ENCODE measurements around the gene GPR137B.
"Not testable (repeated sequence)": the region's sequence is repeated elsewhere in the genome, so short reads cannot be mapped to it uniquely, and the experiment has no call there.

The GPR137B gene

DNA sequence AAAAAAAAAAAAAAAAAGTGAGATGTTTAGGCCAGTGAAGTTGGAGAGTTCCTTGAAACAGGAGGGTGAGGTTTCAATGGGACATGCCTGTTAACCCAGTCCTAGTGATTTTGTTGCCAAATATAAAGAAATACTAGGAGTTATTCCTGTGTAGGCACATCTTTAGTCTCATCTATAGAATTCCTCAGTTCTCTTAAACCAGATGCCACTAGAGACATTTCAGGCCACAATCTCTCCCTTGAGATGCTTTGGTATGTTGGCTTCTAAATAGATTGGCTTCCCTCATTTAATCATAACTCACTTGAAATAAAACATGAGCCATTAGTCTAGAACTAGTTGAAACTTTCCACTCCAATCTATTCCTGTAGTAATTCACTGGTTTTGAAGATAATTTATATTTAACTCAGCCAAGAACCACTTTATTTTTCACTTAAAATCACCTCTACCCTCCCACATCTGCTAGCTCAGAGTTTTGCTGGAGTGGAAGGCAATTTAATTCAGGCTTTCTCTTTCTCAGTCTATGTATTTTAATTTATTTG, 29.8 kb downstream of the GPR137B start:
- H3K9me3 ChIP-seq (ENCODE audit: control insufficient read depth, insufficient read depth, low read length) = no peaks in the 10 kb centered on the region
- H3K27ac ChIP-seq (ENCODE audit: low read length) = no peak overlapping the region
- 0 out of 2 replicates have a peak, but pooled peaks cover 2% of the 10 kb centered on the region for H3K4me1 ChIP-seq (ENCODE audit: control insufficient read depth, insufficient read depth, low read length)
- no peak overlapping the region for H3K4me3 ChIP-seq (ENCODE audit: low read length)
- H3K27me3 ChIP-seq (ENCODE audit: control insufficient read depth, insufficient read depth, low read length) = no peaks in the 10 kb centered on the region
- DNase-seq (ENCODE audit: low read depth, low spot score) = no peak
- H3K36me3 ChIP-seq (ENCODE audit: control insufficient read depth, insufficient read depth, low read length) = no peaks in the 10 kb centered on the region

DNA sequence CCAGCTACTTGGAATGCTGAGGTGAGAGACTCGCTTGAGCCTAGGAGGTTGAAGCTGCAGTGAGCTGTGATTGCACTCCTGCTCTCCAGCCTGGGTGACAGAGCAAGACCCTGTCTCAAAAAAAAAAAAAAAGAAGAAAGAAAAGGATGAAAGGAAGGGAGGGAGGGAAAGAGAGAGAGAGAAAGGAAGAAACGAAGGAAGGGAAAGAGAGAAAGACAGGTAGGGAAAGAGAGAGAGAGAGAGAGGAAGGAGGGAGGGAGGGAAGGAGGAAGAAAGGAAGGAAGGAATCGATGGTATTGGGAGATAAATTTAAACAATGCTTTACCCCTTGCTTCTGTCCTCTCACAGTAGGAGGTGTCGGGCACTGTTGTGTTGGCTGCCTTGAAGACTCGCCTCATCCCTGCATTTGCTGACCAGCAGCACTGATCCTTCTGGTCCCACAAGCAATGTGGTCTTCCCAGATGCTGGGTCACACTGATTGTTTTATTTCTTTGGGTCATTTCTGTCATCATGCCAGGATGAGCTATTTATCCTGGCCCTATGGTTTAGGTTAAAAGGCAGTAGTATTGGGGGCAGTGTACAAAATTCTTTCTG, 30.9 kb downstream of the GPR137B start:
- DNase-seq (ENCODE audit: low read depth, low spot score) = no peak
- H3K36me3 ChIP-seq (ENCODE audit: control insufficient read depth, insufficient read depth, low read length) = no peaks in the 10 kb centered on the region
- 100% methylated on average over 1 of the region's 5 CpGs for WGBS (ENCODE audit: insufficient coverage, insufficient read length)

DNA sequence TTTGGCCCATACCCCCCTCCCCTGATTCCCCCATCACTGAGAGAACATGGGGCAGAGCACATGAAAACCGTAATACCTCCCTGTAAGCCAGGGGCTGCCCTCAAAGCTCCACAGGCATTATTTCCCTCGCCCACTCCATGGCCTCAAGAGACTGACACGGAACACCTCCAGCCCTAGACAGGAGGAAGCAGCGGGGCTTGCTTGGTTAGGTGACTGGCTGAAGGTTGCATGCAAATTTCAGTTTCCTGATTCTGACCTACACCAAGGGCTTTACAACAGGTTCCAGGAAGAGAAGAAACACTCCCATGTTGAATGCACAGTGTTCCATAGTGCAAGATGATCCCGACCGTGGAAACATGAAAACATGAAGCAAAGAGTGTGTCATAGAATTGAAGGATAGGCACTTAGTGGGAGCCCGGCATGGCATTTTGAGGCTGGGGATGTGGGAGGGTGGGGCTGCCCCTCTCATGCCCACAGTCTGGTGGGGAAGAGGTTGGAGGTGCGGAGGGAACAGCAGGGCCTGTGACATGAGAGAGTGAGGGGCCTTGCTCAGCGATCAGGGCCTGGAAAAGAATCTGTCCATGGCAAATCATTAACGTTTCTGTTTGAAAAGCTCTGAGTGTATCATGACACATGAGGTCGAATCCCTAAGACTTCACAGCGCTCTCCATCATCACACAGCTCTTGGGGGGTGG, 33.5 kb downstream of the GPR137B start:
- DNase-seq (ENCODE audit: low read depth, low spot score) = no peak
- Histone ChIP-seq H3K27ac (ENCODE audit: low read length) (no peak overlapping the region), H3K36me3 (ENCODE audit: control insufficient read depth, insufficient read depth, low read length) (no peaks in the 10 kb centered on the region), H3K9me3 (ENCODE audit: control insufficient read depth, insufficient read depth, low read length) (no peaks in the 10 kb centered on the region), H3K27me3 (ENCODE audit: control insufficient read depth, insufficient read depth, low read length) (no peaks in the 10 kb centered on the region), H3K4me1 (ENCODE audit: control insufficient read depth, insufficient read depth, low read length) (0 out of 2 replicates have a peak, but pooled peaks cover 2% of the 10 kb centered on the region), H3K4me3 (ENCODE audit: low read length) (no peak overlapping the region)
- no CpG with 5 or more reads among the region's 12 CpGs for WGBS (ENCODE audit: insufficient coverage, insufficient read length)

More for the DNA sequence above, 30.9 kb downstream of the GPR137B start:
- H3K9me3 ChIP-seq (ENCODE audit: control insufficient read depth, insufficient read depth, low read length) = no peaks in the 10 kb centered on the region
- 0 out of 2 replicates have a peak, but pooled peaks cover 2% of the 10 kb centered on the region for H3K4me1 ChIP-seq (ENCODE audit: control insufficient read depth, insufficient read depth, low read length)
- no peak overlapping the region for H3K4me3 ChIP-seq (ENCODE audit: low read length)
- no peak overlapping the region for H3K27ac ChIP-seq (ENCODE audit: low read length)
- H3K27me3 ChIP-seq (ENCODE audit: control insufficient read depth, insufficient read depth, low read length) = no peaks in the 10 kb centered on the region

DNA sequence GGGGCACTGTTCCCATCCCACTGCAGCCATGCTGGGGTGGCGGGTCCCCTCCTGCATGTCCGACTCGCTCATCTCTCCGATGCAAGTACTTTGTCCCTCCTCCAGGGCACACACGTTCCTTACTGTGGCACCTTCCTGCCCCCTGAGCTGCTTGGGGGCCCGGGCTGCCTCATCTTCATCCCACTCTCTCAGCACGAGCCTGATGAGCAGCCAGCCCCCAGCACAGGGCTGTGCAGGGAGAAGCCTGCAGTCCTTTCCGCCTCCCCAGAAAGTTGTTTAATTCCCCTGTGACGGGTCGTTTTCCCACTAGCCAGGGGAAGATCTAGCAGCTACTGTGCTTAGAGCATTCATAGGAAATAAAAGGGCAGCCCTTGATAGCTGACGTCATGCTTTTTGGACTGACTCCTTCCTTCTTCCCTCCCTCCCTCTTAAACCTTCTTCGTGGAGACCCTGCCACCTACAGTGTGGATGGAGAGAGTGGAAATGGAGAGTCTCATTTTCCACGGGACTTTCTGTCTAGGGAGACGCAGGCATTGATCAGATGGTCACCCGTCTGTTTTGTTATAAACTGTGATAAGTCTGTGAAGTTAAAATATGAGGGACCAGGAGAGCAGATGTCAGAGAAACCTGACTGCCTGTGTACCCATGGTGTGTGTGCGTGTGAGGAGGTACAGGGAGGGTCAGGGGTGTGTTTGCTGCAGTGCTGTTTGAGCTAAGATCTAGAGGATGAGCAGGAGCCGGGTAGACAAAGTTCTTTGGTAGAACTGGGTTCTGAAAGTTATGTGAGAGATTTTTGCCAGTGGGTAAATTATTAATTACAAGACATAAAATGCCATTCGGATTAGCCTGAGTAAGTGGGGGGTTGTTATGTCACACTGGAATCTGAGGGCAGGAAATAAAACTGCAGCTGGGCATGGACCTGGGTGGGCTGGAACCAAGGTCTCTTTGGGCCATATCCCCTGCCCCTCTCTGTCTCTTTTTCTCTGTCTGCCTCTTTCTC, 34.3 kb downstream of the GPR137B start:
- no CpG with 5 or more reads among the region's 18 CpGs for WGBS (ENCODE audit: insufficient coverage, insufficient read length)
- no peaks in the 10 kb centered on the region for H3K9me3 ChIP-seq (ENCODE audit: control insufficient read depth, insufficient read depth, low read length)
- DNase-seq (ENCODE audit: low read depth, low spot score) = no peak
- no peak overlapping the region for H3K4me3 ChIP-seq (ENCODE audit: low read length)
- no peaks in the 10 kb centered on the region for H3K27me3 ChIP-seq (ENCODE audit: control insufficient read depth, insufficient read depth, low read length)
- H3K36me3 ChIP-seq (ENCODE audit: control insufficient read depth, insufficient read depth, low read length) = no peaks in the 10 kb centered on the region
- no peak overlapping the region for H3K27ac ChIP-seq (ENCODE audit: low read length)
- H3K4me1 ChIP-seq (ENCODE audit: control insufficient read depth, insufficient read depth, low read length) = 0 out of 2 replicates have a peak, but pooled peaks cover 2% of the 10 kb centered on the region

DNA sequence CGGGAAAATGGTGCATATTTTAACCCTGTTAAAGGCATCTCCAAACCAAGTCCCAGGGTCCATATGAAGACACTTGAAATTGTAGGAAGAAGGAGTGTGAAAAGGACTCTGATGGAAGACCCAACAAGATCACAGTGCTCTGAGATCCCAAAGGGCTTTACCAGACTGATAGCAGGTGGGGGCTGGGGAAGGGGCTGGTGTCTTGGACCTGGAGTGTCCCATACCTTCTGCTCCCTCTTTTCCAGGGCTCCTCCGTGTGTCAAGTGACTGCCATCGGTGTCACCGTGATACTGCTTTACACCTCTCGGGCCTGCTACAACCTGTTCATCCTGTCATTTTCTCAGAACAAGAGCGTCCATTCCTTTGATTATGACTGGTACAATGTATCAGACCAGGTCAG, 37.3 kb downstream of the GPR137B start:
- H3K4me3 ChIP-seq (ENCODE audit: low read length) = no peak overlapping the region
- no CpG with 5 or more reads among the region's 6 CpGs for WGBS (ENCODE audit: insufficient coverage, insufficient read length)
- no peaks in the 10 kb centered on the region for H3K27me3 ChIP-seq (ENCODE audit: control insufficient read depth, insufficient read depth, low read length)
- no peak overlapping the region for H3K27ac ChIP-seq (ENCODE audit: low read length)
- no peak for DNase-seq (ENCODE audit: low read depth, low spot score)
- no peaks in the 10 kb centered on the region for H3K9me3 ChIP-seq (ENCODE audit: control insufficient read depth, insufficient read depth, low read length)
- H3K36me3 ChIP-seq (ENCODE audit: control insufficient read depth, insufficient read depth, low read length) = no peaks in the 10 kb centered on the region
- H3K4me1 ChIP-seq (ENCODE audit: control insufficient read depth, insufficient read depth, low read length) = no peaks in the 10 kb centered on the region

DNA sequence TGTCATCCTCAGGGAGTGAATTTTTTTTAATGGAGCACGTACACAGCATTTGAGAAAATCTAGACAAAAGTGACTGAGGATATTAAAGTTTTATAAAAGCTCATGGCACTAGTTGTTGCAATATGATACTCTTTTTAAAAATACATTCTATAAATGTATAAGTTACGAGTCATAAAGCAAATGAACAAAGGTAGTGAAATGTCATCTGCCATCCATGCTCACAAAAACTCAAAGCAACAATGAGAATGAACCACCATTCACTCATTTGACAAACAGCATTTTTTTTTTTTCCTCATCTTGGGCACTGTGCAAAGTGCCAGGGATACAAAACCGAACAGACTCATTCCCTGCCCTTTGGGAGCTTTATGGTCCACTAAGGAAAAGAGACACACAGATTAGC, 38.7 kb downstream of the GPR137B start:
- no peaks in the 10 kb centered on the region for H3K4me1 ChIP-seq (ENCODE audit: control insufficient read depth, insufficient read depth, low read length)
- no CpG with 5 or more reads among the region's 3 CpGs for WGBS (ENCODE audit: insufficient coverage, insufficient read length)
- H3K27ac ChIP-seq (ENCODE audit: low read length) = no peak overlapping the region
- H3K27me3 ChIP-seq (ENCODE audit: control insufficient read depth, insufficient read depth, low read length) = no peaks in the 10 kb centered on the region
- H3K4me3 ChIP-seq (ENCODE audit: low read length) = no peak overlapping the region
- DNase-seq (ENCODE audit: low read depth, low spot score) = no peak
- H3K36me3 ChIP-seq (ENCODE audit: control insufficient read depth, insufficient read depth, low read length) = no peaks in the 10 kb centered on the region
- H3K9me3 ChIP-seq (ENCODE audit: control insufficient read depth, insufficient read depth, low read length) = no peaks in the 10 kb centered on the region

DNA sequence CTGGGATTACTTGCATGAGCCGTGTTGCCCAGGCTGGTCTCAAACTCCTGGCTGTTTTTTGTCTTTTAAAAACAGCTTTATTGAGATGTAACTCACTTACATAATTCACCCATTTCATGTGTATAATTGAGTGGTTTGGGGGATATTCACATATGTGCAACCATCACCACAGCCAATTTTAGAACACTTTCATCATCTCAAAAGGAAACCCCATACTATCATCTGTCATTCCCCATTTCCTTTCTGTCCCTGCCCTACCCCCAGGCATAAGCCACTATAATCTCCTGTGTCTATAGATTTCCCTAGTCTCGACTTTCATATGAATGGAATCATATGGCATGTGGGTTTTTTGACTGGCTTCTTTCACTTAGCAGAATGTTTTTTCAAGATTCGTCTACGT, 43.3 kb downstream of the GPR137B start:
- Histone ChIP-seq H3K9me3 (ENCODE audit: control insufficient read depth, insufficient read depth, low read length) (no peaks in the 10 kb centered on the region), H3K27ac (ENCODE audit: low read length) (no peak overlapping the region), H3K36me3 (ENCODE audit: control insufficient read depth, insufficient read depth, low read length) (no peaks in the 10 kb centered on the region), H3K4me1 (ENCODE audit: control insufficient read depth, insufficient read depth, low read length) (no peaks in the 10 kb centered on the region), H3K4me3 (ENCODE audit: low read length) (no peak overlapping the region), H3K27me3 (ENCODE audit: control insufficient read depth, insufficient read depth, low read length) (no peaks in the 10 kb centered on the region)
- WGBS (ENCODE audit: insufficient coverage, insufficient read length) = no CpG with 5 or more reads among the region's 4 CpGs
- DNase-seq (ENCODE audit: low read depth, low spot score) = no peak

DNA sequence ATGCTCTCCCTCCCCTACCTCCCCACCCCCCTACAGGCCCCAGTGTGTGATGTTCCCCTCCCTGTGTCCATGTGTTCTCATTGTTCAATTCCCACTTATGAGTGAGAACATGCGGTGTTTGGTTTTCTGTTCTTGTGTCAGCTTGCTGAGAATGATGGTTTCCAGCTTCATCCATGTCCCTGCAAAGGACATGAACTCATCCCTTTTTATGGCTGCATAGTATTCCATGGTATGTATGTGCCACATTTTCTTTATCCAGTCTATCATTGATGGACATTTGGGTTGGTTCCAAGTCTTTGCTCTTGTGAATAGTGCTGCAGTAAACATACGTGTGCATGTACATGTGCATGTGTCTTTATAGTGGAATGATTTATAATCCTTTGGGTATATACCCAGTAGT, 44.1 kb downstream of the GPR137B start:
- DNase-seq (ENCODE audit: low read depth, low spot score); H3K4me3 ChIP-seq (ENCODE audit: low read length); H3K9me3 ChIP-seq (ENCODE audit: control insufficient read depth, insufficient read depth, low read length); H3K27ac ChIP-seq (ENCODE audit: low read length); H3K4me1 ChIP-seq (ENCODE audit: control insufficient read depth, insufficient read depth, low read length); H3K27me3 ChIP-seq (ENCODE audit: control insufficient read depth, insufficient read depth, low read length); H3K36me3 ChIP-seq (ENCODE audit: control insufficient read depth, insufficient read depth, low read length): not testable (repeated sequence)
- no CpG with 5 or more reads among the region's 2 CpGs for whole genome bisulfite sequencing (ENCODE audit: insufficient coverage, insufficient read length)

DNA sequence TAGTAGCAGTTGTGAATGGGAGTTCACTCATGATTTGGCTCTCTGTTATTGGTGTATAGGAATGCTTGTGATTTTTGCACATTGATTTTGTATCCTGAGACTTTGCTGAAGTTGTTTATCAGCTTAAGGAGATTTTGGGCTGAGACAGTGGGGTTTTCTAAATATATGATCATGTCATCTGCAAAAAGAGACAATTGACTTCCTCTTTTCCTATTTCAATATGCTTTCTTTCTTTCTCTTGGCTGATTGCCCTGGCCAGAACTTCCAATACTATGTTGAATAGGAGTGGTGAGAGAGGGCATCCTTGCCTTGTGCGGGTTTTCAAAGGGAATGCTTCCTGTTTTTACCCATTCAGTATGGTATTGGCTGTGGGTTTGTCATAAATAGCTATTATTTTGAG, 45.7 kb downstream of the GPR137B start:
- DNase-seq (ENCODE audit: low read depth, low spot score) = not testable (repeated sequence)
- WGBS (ENCODE audit: insufficient coverage, insufficient read length) = no CpG with 5 or more reads among the region's 1 CpG

DNA sequence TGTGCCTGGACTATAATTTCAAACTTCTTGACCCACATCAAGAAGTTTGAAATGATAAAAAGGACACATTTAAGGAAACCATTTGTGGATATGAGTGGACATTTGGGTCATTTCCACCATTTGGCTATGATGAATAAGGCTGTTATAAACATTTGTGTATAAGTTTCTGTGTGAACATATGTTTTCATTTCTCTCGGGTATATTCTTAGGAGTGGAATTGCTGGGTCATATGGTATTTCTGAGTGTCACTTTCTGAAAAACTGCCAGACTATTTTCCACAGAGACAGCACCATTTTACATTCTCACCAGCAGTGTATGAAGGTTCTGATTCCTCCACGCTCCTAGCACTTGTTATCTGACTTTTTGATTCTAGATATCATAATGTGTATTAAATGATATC, 50.8 kb downstream of the GPR137B start:
- H3K27ac ChIP-seq (ENCODE audit: low read length) = no peak overlapping the region
- H3K27me3 ChIP-seq (ENCODE audit: control insufficient read depth, insufficient read depth, low read length) = no peaks in the 10 kb centered on the region
- WGBS (ENCODE audit: insufficient coverage, insufficient read length) = no CpG with 5 or more reads among the region's 2 CpGs
- no peak overlapping the region for H3K4me3 ChIP-seq (ENCODE audit: low read length)
- DNase-seq (ENCODE audit: low read depth, low spot score) = no peak
- no peaks in the 10 kb centered on the region for H3K36me3 ChIP-seq (ENCODE audit: control insufficient read depth, insufficient read depth, low read length)
- H3K4me1 ChIP-seq (ENCODE audit: control insufficient read depth, insufficient read depth, low read length) = no peaks in the 10 kb centered on the region
- no peaks in the 10 kb centered on the region for H3K9me3 ChIP-seq (ENCODE audit: control insufficient read depth, insufficient read depth, low read length)

More for the DNA sequence above, 45.7 kb downstream of the GPR137B start:
- not testable (repeated sequence) for H3K4me1 ChIP-seq (ENCODE audit: control insufficient read depth, insufficient read depth, low read length); H3K4me3 ChIP-seq (ENCODE audit: low read length); H3K36me3 ChIP-seq (ENCODE audit: control insufficient read depth, insufficient read depth, low read length); H3K9me3 ChIP-seq (ENCODE audit: control insufficient read depth, insufficient read depth, low read length); H3K27ac ChIP-seq (ENCODE audit: low read length); H3K27me3 ChIP-seq (ENCODE audit: control insufficient read depth, insufficient read depth, low read length)
